SU-DHL-6 (cell line): ENCODE measurements around the gene ADGRF3.

Experiments
- CTCF ChIP-seq: fragments of 200-600 bp; sonication (generic); IDR thresholded peaks from one replicate; pipeline ENCODE4 v1.5.1; 2017; ENCODE audit warnings: antibody characterized with exemption, mild to moderate bottlenecking, low read length, moderate library complexity; ENCODE audit not compliant: insufficient read depth, poor library complexity, severe bottlenecking
- EZH2phosphoT487 ChIP-seq: fragments of 200-600 bp; sonication (generic), shearing (Covaris generic); conservative IDR thresholded peaks from 2 replicates; pipeline ENCODE4 v1.6.1; 2018; ENCODE audit warnings: mild to moderate bottlenecking, antibody characterized with exemption, low read length, moderate library complexity, mixed read lengths

GRCh38 chr2:26316041-26316440 lies 30.5 kb downstream of the ADGRF3 start:
- no peak for TF ChIP-seq CTCF
- TF ChIP-seq EZH2phosphoT487: no peak
